Upper lobe of left lung (tissue), 6 donors: ENCODE data around the gene CCNJL. TPM values are rescaled to one million over a fixed set of nuclear protein-coding genes. Genes with fewer than 3 reads are reported as not detected.

Experiments
- ATAC-seq, 2 donors: fragments of 200-7000 bp; cut with Tn5 transposase; one replicate each; pipeline ENCODE4 v1.9.1; 2022; ENCODE audit warnings: mild to moderate bottlenecking in 2 of 2, moderate library complexity in 2 of 2; ENCODE audit not compliant: low FRiP score in 2 of 2
- DNase-seq, 2 donors: peaks; one replicate each; pipeline ENCODE4 v3.0.0-alpha.2; 2019 to 2020
- H3K27ac ChIP-seq, 4 donors: fragments of 200-600 bp; sonication (generic); one replicate each; pipeline ENCODE4 v1.5.1; 2016 to 2019
- H3K27me3 ChIP-seq, 4 donors: fragments of 200-600 bp; sonication (generic); one replicate each; pipeline ENCODE4 v1.5.1; 2017 to 2019
- H3K36me3 ChIP-seq, 4 donors: fragments of 200-600 bp; sonication (generic); one replicate each; pipeline ENCODE4 v1.5.1; 2016 to 2019
- H3K4me1 ChIP-seq, 4 donors: fragments of 200-600 bp; sonication (generic); one replicate each; pipeline ENCODE4 v1.5.1; 2018 to 2019
- H3K4me3 ChIP-seq, 4 donors: fragments of 200-600 bp; sonication (generic); one replicate each; pipeline ENCODE4 v1.5.1; 2017 to 2019; ENCODE audit warnings: mild to moderate bottlenecking in 2 of 4, moderate library complexity in 1 of 4
- H3K9me3 ChIP-seq, 4 donors: fragments of 200-600 bp; sonication (generic); one replicate each; pipeline ENCODE4 v1.5.1; 2018 to 2019
- CTCF ChIP-seq, 6 experiments: fragments of 450-650 bp in 4 of 6; fragments of 200-600 bp in 2 of 6; sonication (generic) in 2 of 6; IDR thresholded peaks; one replicate each; pipeline ENCODE4 v1.5.1; 2016 to 2019; ENCODE audit warnings: antibody characterized with exemption in 6 of 6
- EP300 ChIP-seq, 4 donors: sonication (generic); formaldehyde crosslinking; IDR thresholded peaks; one replicate each; pipeline ENCODE4 v1.5.1; 2017; ENCODE audit warnings: antibody characterized with exemption in 4 of 4, control low read depth in 2 of 4
- POLR2A ChIP-seq, 4 donors: fragments of 450-650 bp; IDR thresholded peaks; one replicate each; pipeline ENCODE4 v1.5.1; 2016 to 2017; ENCODE audit warnings: antibody characterized with exemption in 4 of 4, mild to moderate bottlenecking in 2 of 4
- POLR2AphosphoS5 ChIP-seq, 2 donors: sonication (generic); formaldehyde crosslinking; IDR thresholded peaks; one replicate each; pipeline ENCODE4 v1.5.1; 2017; ENCODE audit warnings: antibody characterized with exemption in 2 of 2
- WGBS, 2 donors: methylation state at CpG; one replicate each; pipeline ENCODE4 v1.1.5; 2017 to 2018; 5-methylcytosine and 5-hydroxymethylcytosine counted together
- total RNA-seq, 6 donors: library from RNA; depleted of rRNA in 4 of 6; stranded (reverse); fragments of >200 nt in 4 of 6; gene quantifications; one replicate each; pipeline versions ENCODE4 v1.1.0 to v1.2.1, GENCODE V29; 2016 to 2021
- donor health status: DM: no; HTN: no; CAD: no; lungs with moderate emphysema.
- donor health status: DM: no; HTN: yes; CAD: no; lungs with severe emphysema.

Gene CCNJL
- total RNA-seq, 6 donors from 2014 or later = 15.6 to 25.2 (median 21.2) TPM

GRCh38 chr5:160269017-160269416 is 43.3 kb downstream of the CCNJL start:
- ATAC-seq = peak; percentile 70 to 90

GRCh38 chr5:160268121-160268520 is 44.2 kb downstream of the CCNJL start:
- H3K4me1 ChIP-seq = peaks cover 34 to 47% (median 41%) of the 10 kb centered on the region in 4 donors
- DNase-seq (no peak), ATAC-seq (no peak)
- H3K9me3 ChIP-seq = no peaks in the 10 kb centered on the region
- no peak for TF ChIP-seq EP300 (IDR thresholded peaks at IDR 0.05)
- no peak for TF ChIP-seq CTCF (IDR thresholded peaks at IDR 0.05)
- no peak for TF ChIP-seq POLR2A (IDR thresholded peaks at IDR 0.05)
- no peak for TF ChIP-seq POLR2AphosphoS5 (IDR thresholded peaks at IDR 0.05)
- H3K27me3 ChIP-seq = no peaks in the 10 kb centered on the region
- 73 to 79% methylated on average over 5 of the region's 5 CpGs for WGBS, 2 donors
- H3K4me3 ChIP-seq = no peak overlapping the region
- peaks cover 0 to 2% (median 0%) of the 10 kb centered on the region in 4 donors for H3K36me3 ChIP-seq
- H3K27ac ChIP-seq = peak overlapping the region; percentile 72 to 83 (median 78)

More at GRCh38 chr5:160269017-160269416, 43.3 kb downstream of the CCNJL start:
- H3K9me3 ChIP-seq = no peaks in the 10 kb centered on the region
- peak overlapping the region in 1 of 4 donors; percentile 12 for H3K4me3 ChIP-seq
- H3K27me3 ChIP-seq = no peaks in the 10 kb centered on the region
- peaks cover 34 to 47% (median 41%) of the 10 kb centered on the region in 4 donors for H3K4me1 ChIP-seq
- peak in 1 of 2 donors; percentile 97 for DNase-seq
- H3K36me3 ChIP-seq = peaks cover 0 to 2% (median 0%) of the 10 kb centered on the region in 4 donors
- TF ChIP-seq POLR2A (IDR thresholded peaks at IDR 0.05) (no peak), EP300 (IDR thresholded peaks at IDR 0.05) (peak in 1 of 4 donors; percentile 84), POLR2AphosphoS5 (IDR thresholded peaks at IDR 0.05) (peak; percentile 75 to 92), CTCF (IDR thresholded peaks at IDR 0.05) (no peak)
- H3K27ac ChIP-seq = peak overlapping the region; percentile 72 to 83 (median 78)
- 20 to 22% methylated on average over 9 to 10 of the region's 10 CpGs for WGBS, 2 donors

GRCh38 chr5:160266752-160267345 is 45.5 kb downstream of the CCNJL start:
- 50 to 76% methylated on average over 5 to 9 of the region's 9 CpGs for WGBS, 2 donors
- DNase-seq = no peak
- no peaks in the 10 kb centered on the region for H3K9me3 ChIP-seq
- TF ChIP-seq POLR2AphosphoS5 (IDR thresholded peaks at IDR 0.05) (no peak), CTCF (IDR thresholded peaks at IDR 0.05) (peak in 1 of 6 experiments; percentile 22)
- no peak overlapping the region for H3K4me3 ChIP-seq
- no peak for ATAC-seq
- no peaks in the 10 kb centered on the region for H3K27me3 ChIP-seq
- H3K36me3 ChIP-seq = no peaks in the 10 kb centered on the region
- no peak overlapping the region for H3K27ac ChIP-seq
- peaks cover 28 to 54% (median 40%) of the 10 kb centered on the region in 4 donors for H3K4me1 ChIP-seq

- no peak overlapping the region for H3K27ac ChIP-seq
- TF ChIP-seq POLR2A (IDR thresholded peaks at IDR 0.05) (no peak), CTCF (IDR thresholded peaks at IDR 0.05) (no peak), POLR2AphosphoS5 (IDR thresholded peaks at IDR 0.05) (no peak), EP300 (IDR thresholded peaks at IDR 0.05) (no peak)
- WGBS, 2 donors = 82 to 85% methylated on average over 5 of the region's 5 CpGs
- ATAC-seq (no peak), DNase-seq (no peak)
- H3K27me3 ChIP-seq = no peaks in the 10 kb centered on the region
- H3K4me1 ChIP-seq = peaks cover 20 to 50% (median 36%) of the 10 kb centered on the region in 4 donors
- H3K4me3 ChIP-seq = no peak overlapping the region
- no peaks in the 10 kb centered on the region for H3K36me3 ChIP-seq
- H3K9me3 ChIP-seq = no peaks in the 10 kb centered on the region
Measured at GRCh38 chr5:160266044-160266443, 46.3 kb downstream of the CCNJL start.
